Lung (tissue), 12 donors: Measurements from ENCODE around the gene ANKS1A. TPM values are rescaled to one million over a fixed set of nuclear protein-coding genes. Genes with fewer than 3 reads are reported as not detected.

Experiments used
- ATAC-seq: fragments of 200-7000 bp; cut with Tn5 transposase; one replicate; pipeline ENCODE4 v1.9.1; 2020; ENCODE audit warnings: moderate number of reproducible peaks; ENCODE audit not compliant: insufficient read depth, low FRiP score
- DNase-seq, 3 donors: peaks; one replicate each; pipeline ENCODE4 v3.0.0-alpha.2; 2013 to 2017
- H3K27ac ChIP-seq, 2 donors: one replicate each; pipeline ENCODE4 v1.5.1; 2013; ENCODE audit warnings: mild to moderate bottlenecking in 2 of 2, moderate library complexity in 2 of 2, control low read depth in 1 of 2, inconsistent platforms in 1 of 2, low read depth in 1 of 2, low read length in 1 of 2
- H3K27me3 ChIP-seq, 3 donors: one replicate each; pipeline ENCODE4 v1.5.1; 2013; ENCODE audit warnings: low read length in 2 of 3; ENCODE audit not compliant: control insufficient read depth in 3 of 3, insufficient read depth in 3 of 3
- H3K36me3 ChIP-seq, 4 donors: one replicate each; pipeline ENCODE4 v1.5.1; 2013; ENCODE audit warnings: low read length in 4 of 4, mild to moderate bottlenecking in 1 of 4, moderate library complexity in 1 of 4; ENCODE audit not compliant: control insufficient read depth in 4 of 4, insufficient read depth in 4 of 4
- H3K4me1 ChIP-seq, 5 donors: one replicate each; pipeline ENCODE4 v1.5.1; 2013; ENCODE audit warnings: low read length in 5 of 5, mild to moderate bottlenecking in 2 of 5, moderate library complexity in 1 of 5; ENCODE audit not compliant: control insufficient read depth in 5 of 5, insufficient read depth in 5 of 5
- H3K4me3 ChIP-seq: one replicate; pipeline ENCODE4 v1.5.1; 2013; ENCODE audit warnings: mild to moderate bottlenecking, control low read depth, moderate library complexity
- H3K9ac ChIP-seq, 2 donors: one replicate each; pipeline ENCODE4 v1.5.1; 2013; ENCODE audit warnings: low read length in 2 of 2, control low read depth in 1 of 2; ENCODE audit not compliant: insufficient read depth in 1 of 2
- H3K9me3 ChIP-seq, 4 donors: one replicate each; pipeline ENCODE4 v1.5.1; 2013; ENCODE audit warnings: low read length in 3 of 4, mild to moderate bottlenecking in 1 of 4, moderate library complexity in 1 of 4; ENCODE audit not compliant: control insufficient read depth in 4 of 4, insufficient read depth in 3 of 4
- CTCF ChIP-seq: IDR thresholded peaks from 2 replicates; pipeline ENCODE4 v1.5.1; 2012; ENCODE audit warnings: mild to moderate bottlenecking; ENCODE audit errors: control extremely low read depth, extremely low read depth
- WGBS, 2 donors: extraction: QIAGEN DNeasy Blood & Tissue Kit; methylation state at CpG; one replicate each; pipeline ENCODE4 v1.1.7; 2013; 5-methylcytosine and 5-hydroxymethylcytosine counted together
- polyA plus RNA-seq, 2 donors: library from polyadenylated mRNA; stranded (reverse); fragments of 200-250 nt; gene quantifications; one replicate each; pipeline ENCODE4 v1.2.1, GENCODE V29; 2013
- total RNA-seq, 2 donors: library from RNA; depleted of rRNA in 1 of 2; stranded (reverse); fragments of >200 nt in 1 of 2; gene quantifications; one replicate each; pipeline ENCODE4 v1.2.1, GENCODE V29; 2014 to 2021
- donor health status: control.
- donor health status: control.
- donor health status: Bipolar disorder and iron deficiency.
- donor health status: healthy.
- donor health status: DM: yes; HTN: yes; CAD: no.

ANKS1A gene
- total and polyA plus RNA-seq, 4 donors = 10.4 to 40.6 (median 24.3) TPM

GRCh38 chr6:35033683-35034082 is 144.6 kb downstream of the ANKS1A start:
- Histone ChIP-seq H3K9me3 (peaks cover 0 to 2% (median 0%) of the 10 kb centered on the region in 4 donors), H3K4me1 (peaks cover 5 to 26% (median 22%) of the 10 kb centered on the region in 5 donors), H3K27ac (peak overlapping the region in 1 of 2 donors; percentile 93), H3K4me3 (no peak overlapping the region), H3K27me3 (no peaks in the 10 kb centered on the region), H3K9ac (no peak overlapping the region), H3K36me3 (peaks cover 0 to 7% (median 3%) of the 10 kb centered on the region in 4 donors)
- no peak for TF ChIP-seq CTCF
- 87 to 90% methylated on average over 6 of the region's 6 CpGs for WGBS, 2 donors
- ATAC-seq (no peak), DNase-seq (no peak)

- TF ChIP-seq CTCF = no peak
- peak in 1 of 3 donors; percentile 57 for DNase-seq
- Histone ChIP-seq H3K36me3 (peaks cover 0 to 7% (median 3%) of the 10 kb centered on the region in 4 donors), H3K4me1 (peaks cover 5 to 26% (median 22%) of the 10 kb centered on the region in 5 donors), H3K9me3 (peaks cover 0 to 2% (median 0%) of the 10 kb centered on the region in 4 donors), H3K4me3 (no peak overlapping the region), H3K27ac (peak overlapping the region; percentile 75 to 93), H3K9ac (no peak overlapping the region), H3K27me3 (no peaks in the 10 kb centered on the region)
- 14 to 22% methylated on average over 13 of the region's 13 CpGs for WGBS, 2 donors
- peak; percentile 85 for ATAC-seq
Measured at GRCh38 chr6:35034411-35035191, 145.5 kb downstream of the ANKS1A start.

- no peak overlapping the region for H3K4me3 ChIP-seq
- H3K9ac ChIP-seq = no peak overlapping the region
- H3K27me3 ChIP-seq = no peaks in the 10 kb centered on the region
- DNase-seq = no peak
- H3K36me3 ChIP-seq = peaks cover 0 to 7% (median 3%) of the 10 kb centered on the region in 4 donors
- H3K27ac ChIP-seq = peak overlapping the region; percentile 55 to 93
- ATAC-seq = no peak
- WGBS, 2 donors = 29 to 35% methylated on average over 5 of the region's 5 CpGs
- H3K4me1 ChIP-seq = peaks cover 5 to 31% (median 24%) of the 10 kb centered on the region in 5 donors
- peaks cover 0 to 2% (median 0%) of the 10 kb centered on the region in 4 donors for H3K9me3 ChIP-seq
- no peak for TF ChIP-seq CTCF
Measured at GRCh38 chr6:35035481-35036030, 146.5 kb downstream of the ANKS1A start.
